Measurements from ENCODE around the gene PGM5.

GRCh38 chr9:68416936-68417564 is 60.6 kb downstream of the PGM5 start:
- no peak for TF ChIP-seq GATA2 (IDR thresholded peaks at IDR 0.05; ENCODE audit: low read depth, low read length)
- no peak for TF ChIP-seq GATA3 (IDR thresholded peaks at IDR 0.05; ENCODE audit: low read depth, low read length)
